ENCODE results near the gene ST6GALNAC5. TPM values are rescaled to one million over a fixed set of nuclear protein-coding genes. Genes with fewer than 3 reads are reported as not detected.

Gene ST6GALNAC5
- polyA plus RNA-seq, 3 donors, result not detected

GRCh38 chr1:76862447-76862846, 4.8 kb upstream of the ST6GALNAC5 start:
- peaks cover 32 to 50% (median 46%) of the 10 kb centered on the region in 3 donors for H3K27me3 Mint-ChIP-seq (ENCODE audit: low read depth in 3 of 3)
- H2AFZ ChIP-seq (ENCODE audit: insufficient read depth, low read depth, low read length, poor library complexity, severe bottlenecking), result no peak overlapping the region
- TF ChIP-seq CTCF (IDR thresholded peaks at IDR 0.05), result no peak
- no peaks in the 10 kb centered on the region for H3K79me2 ChIP-seq (ENCODE audit: insufficient read depth, low read length)
- no peaks in the 10 kb centered on the region for H4K20me1 ChIP-seq (ENCODE audit: insufficient read depth, low read length)
- H3K27ac ChIP-seq (ENCODE audit: low read depth in 1 of 2, low read length in 2 of 2), result no peak overlapping the region
- peaks cover 32 to 42% of the 10 kb centered on the region in 2 donors for H3K27me3 ChIP-seq (ENCODE audit: control insufficient read depth in 2 of 2, insufficient read depth in 2 of 2, low read length in 2 of 2)
- DNase-seq, result no peak
- H3K4me1 ChIP-seq (ENCODE audit: control insufficient read depth in 1 of 2, insufficient read depth in 2 of 2, low read length in 2 of 2), result peaks cover 3 to 4% of the 10 kb centered on the region in 2 donors
- no peak overlapping the region for H3K4me2 ChIP-seq (replicated peaks; ENCODE audit: extremely low read depth, low read length, poor library complexity, severe bottlenecking)
- H3K4me1 Mint-ChIP-seq, result peaks cover 4% of the 10 kb centered on the region
- H3K9ac ChIP-seq (ENCODE audit: insufficient read depth, low read length, poor library complexity, severe bottlenecking), result no peak overlapping the region
- no peak overlapping the region for H3K4me3 ChIP-seq (replicated peaks in 1 of 3; ENCODE audit: low read depth in 2 of 3, low read length in 3 of 3)
- no peaks in the 10 kb centered on the region for H3K36me3 ChIP-seq (replicated peaks in 1 of 2; ENCODE audit: control insufficient read depth in 1 of 2, insufficient read depth in 2 of 2, low read length in 2 of 2)
- intact Hi-C loops (cut with micrococcal nuclease), result no loop called here
- H3K9me3 ChIP-seq (replicated peaks in 1 of 2; ENCODE audit: control insufficient read depth in 1 of 2, insufficient read depth in 1 of 2, low read length in 2 of 2), result peaks cover 0 to 14% of the 10 kb centered on the region in 2 donors
- H3K4me3 Mint-ChIP-seq, result no peak overlapping the region
- H3K36me3 Mint-ChIP-seq, result no peaks in the 10 kb centered on the region
- no peak overlapping the region for H3K27ac Mint-ChIP-seq
- peaks cover 0 to 10% (median 3%) of the 10 kb centered on the region in 7 donors for H3K9me3 Mint-ChIP-seq

DNA sequence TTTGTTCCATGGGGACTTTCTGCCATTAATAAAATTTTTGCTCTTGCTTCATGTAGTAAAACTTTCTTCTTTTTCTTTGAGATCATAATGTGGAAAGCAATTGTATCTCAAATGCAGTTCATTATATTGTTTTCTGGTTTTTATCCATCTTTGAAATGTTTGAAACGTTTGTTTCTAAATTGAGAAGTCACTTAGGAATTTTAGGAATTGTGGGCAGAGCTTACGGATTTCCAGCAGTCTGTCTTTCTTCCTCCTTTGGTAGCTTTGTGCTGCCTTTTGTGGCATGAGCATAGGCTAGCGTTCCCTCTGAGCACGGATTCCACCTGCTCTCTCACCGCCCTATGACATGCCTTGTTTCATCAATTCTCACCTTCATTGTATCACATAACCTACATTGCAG, 2.9 kb upstream of the ST6GALNAC5 start:
- Histone ChIP-seq H3K9me3 (replicated peaks in 1 of 2; ENCODE audit: control insufficient read depth in 1 of 2, insufficient read depth in 1 of 2, low read length in 2 of 2) (peaks cover 0 to 15% of the 10 kb centered on the region in 2 donors), H3K36me3 (replicated peaks in 1 of 2; ENCODE audit: control insufficient read depth in 1 of 2, insufficient read depth in 2 of 2, low read length in 2 of 2) (no peaks in the 10 kb centered on the region), H3K27ac (ENCODE audit: low read depth in 1 of 2, low read length in 2 of 2) (no peak overlapping the region), H3K4me1 (ENCODE audit: control insufficient read depth in 1 of 2, insufficient read depth in 2 of 2, low read length in 2 of 2) (peaks cover 19% of the 10 kb centered on the region in 2 donors), H4K20me1 (ENCODE audit: insufficient read depth, low read length) (no peaks in the 10 kb centered on the region), H2AFZ (ENCODE audit: insufficient read depth, low read depth, low read length, poor library complexity, severe bottlenecking) (no peak overlapping the region), H3K4me2 (replicated peaks; ENCODE audit: extremely low read depth, low read length, poor library complexity, severe bottlenecking) (no peak overlapping the region), H3K4me3 (replicated peaks in 1 of 3; ENCODE audit: low read depth in 2 of 3, low read length in 3 of 3) (no peak overlapping the region), H3K27me3 (ENCODE audit: control insufficient read depth in 2 of 2, insufficient read depth in 2 of 2, low read length in 2 of 2) (peaks cover 43 to 61% of the 10 kb centered on the region in 2 donors), H3K79me2 (ENCODE audit: insufficient read depth, low read length) (no peaks in the 10 kb centered on the region), H3K9ac (ENCODE audit: insufficient read depth, low read length, poor library complexity, severe bottlenecking) (no peak overlapping the region)
- peaks cover 19% of the 10 kb centered on the region for H3K4me1 Mint-ChIP-seq
- intact Hi-C loops (cut with micrococcal nuclease), result no loop called here
- no peak for DNase-seq
- no peak overlapping the region for H3K27ac Mint-ChIP-seq
- no peak overlapping the region for H3K4me3 Mint-ChIP-seq
- no peaks in the 10 kb centered on the region for H3K36me3 Mint-ChIP-seq
- H3K27me3 Mint-ChIP-seq (ENCODE audit: low read depth in 3 of 3), result peaks cover 44 to 63% (median 63%) of the 10 kb centered on the region in 3 donors
- H3K9me3 Mint-ChIP-seq, result peaks cover 0 to 19% (median 4%) of the 10 kb centered on the region in 7 donors
- TF ChIP-seq CTCF (IDR thresholded peaks at IDR 0.05), result no peak
- 96% methylated on average over 3 of the region's 5 CpGs for whole genome bisulfite sequencing (ENCODE audit: insufficient coverage)
